Smooth muscle cell (in vitro differentiated cells): ENCODE results near the gene SSX2IP. TPM values are rescaled to one million over a fixed set of nuclear protein-coding genes. Genes with fewer than 3 reads are reported as not detected.

Experiments used
- DNase-seq: peaks from one replicate; lab custom pipeline; 2025; ENCODE audit not compliant: unreplicated experiment; lab: John Stamatoyannopoulos, UW
- H2AFZ ChIP-seq: fragments of 200-600 bp; sonication (generic); 2 replicates; pipeline ENCODE4 v1.6.0; 2016; ENCODE audit warnings: antibody characterized with exemption, low read depth, mild to moderate bottlenecking
- H3F3A ChIP-seq: fragments of 200-600 bp; sonication (generic); 2 replicates; pipeline ENCODE4 v1.6.0; 2017; ENCODE audit warnings: antibody characterized with exemption, low read depth
- H3K27ac ChIP-seq: fragments of 200-600 bp; sonication (generic); 2 replicates; pipeline ENCODE4 v1.5.1; 2016; ENCODE audit warnings: low read depth, mild to moderate bottlenecking
- H3K27me3 ChIP-seq: fragments of 200-600 bp; sonication (generic); 2 replicates; pipeline ENCODE4 v1.6.1; 2016; ENCODE audit warnings: low read depth, mild to moderate bottlenecking
- H3K36me3 ChIP-seq: fragments of 200-600 bp; sonication (generic); 2 replicates; pipeline ENCODE4 v1.5.1; 2016; ENCODE audit warnings: low read depth
- H3K4me1 ChIP-seq: fragments of 200-600 bp; sonication (generic); 2 replicates; pipeline ENCODE4 v1.5.1; 2016; ENCODE audit warnings: low read depth
- H3K4me2 ChIP-seq: fragments of 200-600 bp; sonication (generic); 2 replicates; pipeline ENCODE4 v1.6.0; 2016; ENCODE audit warnings: mild to moderate bottlenecking
- H3K4me3 ChIP-seq: fragments of 200-600 bp; sonication (generic); 2 replicates; pipeline ENCODE4 v1.5.1; 2016; ENCODE audit warnings: mild to moderate bottlenecking
- H3K79me2 ChIP-seq: fragments of 200-600 bp; sonication (generic); 2 replicates; pipeline ENCODE4 v1.6.0; 2016; ENCODE audit warnings: low read depth, mild to moderate bottlenecking
- H3K9ac ChIP-seq: fragments of 200-600 bp; sonication (generic); 2 replicates; pipeline ENCODE4 v1.6.0; 2016; ENCODE audit warnings: low read depth
- H3K9me3 ChIP-seq: fragments of 200-600 bp; sonication (generic); replicated peaks from 2 replicates; pipeline ENCODE4 v1.5.1; 2016; ENCODE audit warnings: low read depth
- H4K20me1 ChIP-seq: fragments of 200-600 bp; sonication (generic); 2 replicates; pipeline ENCODE4 v1.6.0; 2016; ENCODE audit warnings: low read depth
- CTCF ChIP-seq: fragments of 200-600 bp; sonication (generic); IDR thresholded peaks from 2 replicates; pipeline ENCODE4 v1.5.1; 2017; ENCODE audit warnings: borderline replicate concordance, mild to moderate bottlenecking, antibody characterized with exemption; ENCODE audit not compliant: insufficient read depth, poor library complexity, severe bottlenecking
- WGBS: methylation state at CpG from one replicate; pipeline ENCODE4 v1.1.7; 2016; ENCODE audit warnings: low lambda C conversion rate; 5-methylcytosine and 5-hydroxymethylcytosine counted together
- polyA plus RNA-seq: library from polyadenylated mRNA; unstranded; fragments of >200 nt; fragmentation: Nextera tagmentation; extraction: Ambion mirVana; gene quantifications from 2 replicates; pipeline ENCODE4 v1.2.1, GENCODE V29; 2016
- total RNA-seq: library from RNA; depleted of rRNA; stranded (reverse); fragments of >200 nt; gene quantifications from 2 replicates; pipeline ENCODE4 v1.2.3, GENCODE V29; 2014

The SSX2IP gene
- total and polyA plus RNA-seq, 2 experiments from 2014 or later, result 27.4 to 69.7 TPM

- no peaks in the 10 kb centered on the region for H3K36me3 ChIP-seq
- no peak for DNase-seq
- no peak for TF ChIP-seq CTCF
- H2AFZ ChIP-seq, result peak overlapping the region; percentile 78
- H3K9ac ChIP-seq, result peak overlapping the region; percentile 70
- peak overlapping the region; percentile 89 for H3K4me3 ChIP-seq
- H3K9me3 ChIP-seq, result no peaks in the 10 kb centered on the region
- H3K4me1 ChIP-seq, result peaks cover 41% of the 10 kb centered on the region
- peak overlapping the region; percentile 97 for H3K4me2 ChIP-seq
- peaks cover 60% of the 10 kb centered on the region for H3K79me2 ChIP-seq
- H4K20me1 ChIP-seq, result peaks cover 46% of the 10 kb centered on the region
- H3K27me3 ChIP-seq, result no peaks in the 10 kb centered on the region
- whole genome bisulfite sequencing, result 68% methylated on average over 8 of the region's 8 CpGs
- peak overlapping the region; percentile 26 for H3K27ac ChIP-seq
- peaks cover 10% of the 10 kb centered on the region for H3F3A ChIP-seq
These were observed 1.7 kb downstream of the SSX2IP start for GRCh38 chr1:84688463-84689061.

- Histone ChIP-seq H3K9me3 (no peaks in the 10 kb centered on the region), H3K4me3 (peak overlapping the region; percentile 89), H3K27me3 (no peaks in the 10 kb centered on the region), H4K20me1 (peaks cover 52% of the 10 kb centered on the region), H3F3A (peaks cover 4% of the 10 kb centered on the region), H2AFZ (no peak overlapping the region), H3K9ac (no peak overlapping the region), H3K36me3 (no peaks in the 10 kb centered on the region), H3K4me2 (peak overlapping the region; percentile 97), H3K27ac (no peak overlapping the region), H3K4me1 (peaks cover 41% of the 10 kb centered on the region), H3K79me2 (peaks cover 67% of the 10 kb centered on the region)
- no peak for DNase-seq
- no peak for TF ChIP-seq CTCF
- 68% methylated on average over 5 of the region's 5 CpGs for WGBS
These were observed 2.4 kb downstream of the SSX2IP start for GRCh38 chr1:84687714-84688462.

- peaks cover 33% of the 10 kb centered on the region for H3K4me1 ChIP-seq
- H3K79me2 ChIP-seq, result peaks cover 84% of the 10 kb centered on the region
- H3K27ac ChIP-seq, result no peak overlapping the region
- no peak overlapping the region for H3K9ac ChIP-seq
- H3K27me3 ChIP-seq, result no peaks in the 10 kb centered on the region
- no peaks in the 10 kb centered on the region for H3K36me3 ChIP-seq
- TF ChIP-seq CTCF, result no peak
- no peak overlapping the region for H3K4me3 ChIP-seq
- peak overlapping the region; percentile 97 for H3K4me2 ChIP-seq
- no peaks in the 10 kb centered on the region for H3K9me3 ChIP-seq
- no peak overlapping the region for H2AFZ ChIP-seq
- DNase-seq, result no peak
- 50% methylated on average over 1 of the region's 1 CpG for WGBS
- no peaks in the 10 kb centered on the region for H3F3A ChIP-seq
- H4K20me1 ChIP-seq, result peaks cover 68% of the 10 kb centered on the region
These were observed 4.0 kb downstream of the SSX2IP start for GRCh38 chr1:84686223-84686622.
